ENCODE measurements around the gene MCEE.
"Not testable (repeated sequence)": the region's sequence is repeated elsewhere in the genome, so short reads cannot be mapped to it uniquely, and the experiment has no call there.

Gene MCEE

GRCh38 chr2:71100195-71100964, 29.6 kb downstream of the MCEE start:
- DNase-seq (ENCODE audit: low read depth) = peak; percentile 77
- H3K4me3 ChIP-seq (replicated peaks; ENCODE audit: low read depth, low read length) = no peak overlapping the region
- TF ChIP-seq CTCF (IDR thresholded peaks at IDR 0.05; ENCODE audit: low read length, missing control alignments) = peak; percentile 91

GRCh38 chr2:71092491-71093260, 37.4 kb downstream of the MCEE start:
- not testable (repeated sequence) for DNase-seq (ENCODE audit: low read depth); H3K4me3 ChIP-seq (replicated peaks; ENCODE audit: low read depth, low read length)

- DNase-seq (ENCODE audit: low read depth); H3K4me3 ChIP-seq (replicated peaks; ENCODE audit: low read depth, low read length): not testable (repeated sequence)
These were observed 38.2 kb downstream of the MCEE start for GRCh38 chr2:71091808-71092207.

- H3K4me3 ChIP-seq (replicated peaks; ENCODE audit: low read depth, low read length); DNase-seq (ENCODE audit: low read depth): not testable (repeated sequence)
These were observed 40.6 kb downstream of the MCEE start for GRCh38 chr2:71089475-71089874.

- DNase-seq (ENCODE audit: low read depth); H3K4me3 ChIP-seq (replicated peaks; ENCODE audit: low read depth, low read length): not testable (repeated sequence)
These were observed 44.6 kb downstream of the MCEE start for GRCh38 chr2:71085325-71086003.

- H3K4me3 ChIP-seq (replicated peaks; ENCODE audit: low read depth, low read length); DNase-seq (ENCODE audit: low read depth): not testable (repeated sequence)
These were observed 46.2 kb downstream of the MCEE start for GRCh38 chr2:71083752-71084312.

- not testable (repeated sequence) for DNase-seq (ENCODE audit: low read depth)
These were observed 46.7 kb downstream of the MCEE start for GRCh38 chr2:71083297-71083696.

GRCh38 chr2:71082402-71083252, 47.4 kb downstream of the MCEE start:
- no peak for TF ChIP-seq CTCF (IDR thresholded peaks at IDR 0.05; ENCODE audit: low read length, missing control alignments)
- no peak overlapping the region for H3K4me3 ChIP-seq (replicated peaks; ENCODE audit: low read depth, low read length)
- DNase-seq (ENCODE audit: low read depth) = no peak

More at GRCh38 chr2:71083297-71083696, 46.7 kb downstream of the MCEE start:
- H3K4me3 ChIP-seq (replicated peaks; ENCODE audit: low read depth, low read length) = not testable (repeated sequence)

- TF ChIP-seq CTCF (IDR thresholded peaks at IDR 0.05; ENCODE audit: low read length, missing control alignments) = no peak
- no peak for DNase-seq (ENCODE audit: low read depth)
- H3K4me3 ChIP-seq (replicated peaks; ENCODE audit: low read depth, low read length) = no peak overlapping the region
These were observed 51.4 kb downstream of the MCEE start for GRCh38 chr2:71078624-71079023.
